HG02623 (cell line): Measurements from ENCODE around the gene CSNK1G3.
"Not testable (repeated sequence)": the region's sequence is repeated elsewhere in the genome, so short reads cannot be mapped to it uniquely, and the experiment has no call there.

Experiments
- ATAC-seq: cut with Tn5 transposase; IDR thresholded peaks from one replicate; pipeline ENCODE4 v1.9.1; 2021; ENCODE audit warnings: moderate library complexity; ENCODE audit not compliant: unreplicated experiment

CSNK1G3 gene

DNA sequence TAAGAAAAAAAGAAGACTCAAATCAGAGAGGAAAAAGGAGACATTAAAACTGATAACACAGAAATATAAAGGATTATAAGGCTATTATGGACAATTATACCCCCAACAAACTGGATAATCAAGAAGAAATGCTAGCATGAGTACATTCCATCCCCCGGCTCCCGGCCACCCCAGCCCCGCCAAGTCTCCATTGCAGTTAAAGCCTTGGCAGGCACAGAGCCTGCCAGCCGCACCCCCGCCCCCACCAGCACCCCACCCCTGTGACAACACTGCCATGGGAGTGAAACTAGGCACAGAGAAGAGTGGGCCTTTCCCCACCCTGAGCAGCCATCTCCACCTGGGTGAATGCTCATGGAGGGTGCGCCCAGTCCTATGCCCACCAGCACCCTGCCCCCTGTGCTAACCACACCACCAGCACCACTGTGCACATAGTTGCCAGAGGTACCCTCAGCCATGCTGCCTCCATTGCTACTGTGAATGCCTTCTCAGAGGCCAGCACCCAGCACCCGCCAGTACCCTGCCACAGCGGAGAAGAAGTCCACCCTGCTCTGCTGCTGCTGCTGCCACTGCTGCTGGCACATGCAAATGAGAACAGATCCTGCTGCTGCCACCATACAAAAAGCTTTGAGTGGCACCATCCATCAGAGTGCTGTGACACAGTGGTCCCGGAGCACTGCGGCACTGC is 117.0 kb downstream of the CSNK1G3 start:
- no peak for ATAC-seq

DNA sequence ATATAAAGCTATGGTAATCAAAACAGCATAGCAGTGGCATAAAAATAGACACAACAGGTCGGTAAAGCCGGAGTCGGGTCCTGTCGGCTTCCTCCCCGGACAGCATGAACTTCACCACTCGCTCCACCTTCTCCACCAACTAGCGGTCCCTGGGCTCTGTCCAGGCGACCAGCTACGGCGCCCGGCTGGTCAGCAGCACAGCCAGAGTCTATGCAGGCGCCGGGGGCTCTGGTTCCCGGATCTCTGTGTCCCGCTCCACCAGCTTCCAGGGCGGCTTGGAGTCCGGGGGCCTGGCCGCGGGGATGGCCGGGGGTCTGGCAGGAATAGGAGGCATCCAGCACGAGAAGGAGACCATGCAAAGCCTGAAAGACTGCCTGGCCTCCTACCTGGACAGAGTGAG is 124.0 kb downstream of the CSNK1G3 start:
- ATAC-seq = no peak

DNA sequence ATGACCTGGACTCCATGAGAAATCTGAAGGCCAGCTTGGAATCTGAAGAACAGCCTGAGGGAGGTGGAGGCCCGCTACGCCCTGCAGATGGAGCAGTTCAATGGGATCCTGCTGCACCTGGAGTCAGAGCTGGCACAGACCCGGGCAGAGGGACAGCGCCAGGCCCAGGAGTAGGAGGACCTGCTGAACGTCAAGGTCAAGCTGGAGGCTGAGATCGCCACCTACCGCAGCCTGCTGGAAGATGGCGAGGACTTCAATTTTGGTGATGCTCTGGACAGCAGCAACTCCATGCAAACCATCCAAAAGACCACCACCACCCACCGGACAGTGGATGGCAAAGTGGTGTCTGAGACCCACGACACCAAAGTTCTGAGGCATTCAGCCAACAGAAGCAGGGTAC is 125.1 kb downstream of the CSNK1G3 start:
- ATAC-seq = not testable (repeated sequence)

DNA sequence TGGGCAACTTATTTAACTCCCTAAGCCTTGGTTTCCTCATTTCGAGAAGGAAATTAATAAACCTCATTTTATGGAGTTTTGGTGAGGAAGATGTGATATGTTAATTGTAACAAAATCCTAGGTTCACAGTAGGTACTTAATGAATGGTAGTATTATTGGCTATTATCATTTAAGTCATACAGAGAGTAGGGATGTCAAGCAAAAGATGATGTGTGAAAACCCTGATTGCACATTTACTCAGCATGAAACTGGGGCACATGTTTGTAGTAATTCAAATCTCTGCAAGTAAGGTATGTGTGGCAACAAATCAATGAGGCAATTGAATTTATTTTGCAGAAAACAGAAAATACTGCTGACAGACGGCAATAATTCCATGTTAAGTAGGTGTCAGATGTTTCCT is 127.3 kb downstream of the CSNK1G3 start:
- ATAC-seq = no peak

DNA sequence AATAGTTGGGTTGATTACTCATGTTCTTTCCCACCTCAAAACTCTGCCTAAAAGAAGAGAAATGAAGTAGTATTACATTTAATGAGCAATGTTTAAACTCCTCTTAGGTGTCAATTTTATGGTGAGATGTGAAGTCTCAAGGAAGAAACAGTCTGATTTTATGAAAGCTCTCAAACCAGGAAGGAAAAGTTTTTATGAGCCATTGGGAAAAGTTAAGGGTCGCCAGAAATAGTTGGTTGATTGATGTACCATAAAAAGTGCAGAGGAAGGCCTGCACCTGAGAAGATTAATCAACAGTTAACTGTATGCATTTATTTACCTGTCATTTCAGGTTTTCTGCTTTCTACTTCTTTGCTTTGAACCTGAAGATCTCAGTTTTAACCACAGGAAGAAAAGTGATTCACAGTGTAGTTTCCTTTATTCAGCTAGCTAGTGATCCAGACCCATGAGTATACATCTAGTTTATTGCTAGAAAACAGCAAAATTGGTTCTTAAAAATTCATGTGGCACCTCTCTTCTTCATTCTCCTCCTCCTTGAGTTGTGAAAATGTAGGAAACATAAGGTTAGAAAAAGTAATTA is 133.1 kb downstream of the CSNK1G3 start:
- no peak for ATAC-seq

DNA sequence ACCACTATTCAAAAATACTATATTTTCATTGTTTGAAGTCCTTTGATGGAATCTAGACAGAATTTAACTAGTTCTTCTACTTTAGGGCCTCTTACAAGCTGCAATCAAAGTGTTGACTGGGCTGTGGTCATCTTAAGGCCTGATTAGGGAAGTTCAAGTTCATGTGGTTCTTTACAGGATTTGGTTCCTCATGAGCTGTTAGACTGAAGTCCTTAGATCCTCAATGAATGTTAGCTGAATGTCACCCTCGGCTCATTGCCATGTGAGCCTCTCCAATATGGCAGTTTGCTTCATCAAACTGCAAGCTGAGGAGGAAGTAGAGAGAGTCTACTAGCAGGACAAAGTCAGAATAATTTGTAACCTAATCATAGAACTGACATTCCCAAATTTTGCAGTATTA is 135.1 kb downstream of the CSNK1G3 start:
- ATAC-seq = no peak

DNA sequence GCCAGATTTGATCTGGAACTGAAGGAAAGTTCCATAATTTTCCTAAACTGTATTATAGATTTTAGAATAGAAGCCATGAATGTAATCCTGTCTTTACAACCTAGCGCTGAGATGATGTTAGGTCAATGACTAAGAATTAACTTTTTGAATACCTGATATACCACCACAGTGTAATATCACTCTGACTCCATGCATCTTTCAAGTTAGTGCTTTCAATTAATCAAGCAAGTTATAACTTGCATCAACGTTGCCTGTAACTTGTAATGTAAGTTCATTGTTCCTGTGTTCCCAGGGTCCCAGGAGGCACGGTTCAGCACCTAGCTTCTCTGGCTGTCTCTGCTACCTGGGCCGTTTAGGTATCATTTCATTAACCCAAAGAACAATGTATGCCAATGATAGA is 139.3 kb downstream of the CSNK1G3 start:
- ATAC-seq = no peak

DNA sequence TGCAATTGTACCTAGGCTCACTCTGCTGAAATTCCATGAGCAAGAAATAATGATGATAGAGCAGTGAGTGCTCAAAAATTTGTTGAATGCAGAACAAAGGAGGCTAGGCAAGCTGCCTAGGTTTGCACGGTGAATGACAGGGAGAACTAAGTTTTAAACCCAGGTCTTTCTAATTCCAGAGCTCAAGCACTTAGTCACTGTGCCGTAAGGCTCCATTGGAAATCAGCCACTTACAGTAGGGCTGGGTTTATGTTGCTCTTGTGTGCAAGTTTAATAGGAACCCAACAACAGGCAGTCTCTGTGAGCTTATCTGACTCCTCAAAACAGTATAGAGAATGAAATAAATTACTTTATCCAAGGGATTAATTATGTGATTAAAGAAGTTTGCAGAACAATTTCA is 147.0 kb downstream of the CSNK1G3 start:
- no peak for ATAC-seq

DNA sequence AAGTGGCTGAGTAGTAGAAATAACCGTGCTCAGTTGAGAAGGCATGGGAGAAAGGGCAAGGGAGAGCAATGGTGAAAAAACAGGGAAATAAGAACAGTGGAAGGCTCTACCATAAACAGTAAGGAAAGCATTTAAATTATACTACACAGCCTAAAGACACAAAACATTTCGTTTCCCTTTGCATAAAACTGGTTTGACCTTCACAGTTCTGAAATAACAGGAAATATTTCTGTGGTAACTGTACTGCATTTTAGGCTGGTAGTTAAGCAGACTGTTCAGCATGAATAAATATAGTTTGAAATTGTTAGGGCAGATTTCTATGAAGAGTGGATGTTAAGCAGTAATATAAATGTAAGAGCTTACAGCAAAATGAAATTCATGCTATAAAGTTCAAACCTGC is 147.5 kb downstream of the CSNK1G3 start:
- ATAC-seq = no peak

DNA sequence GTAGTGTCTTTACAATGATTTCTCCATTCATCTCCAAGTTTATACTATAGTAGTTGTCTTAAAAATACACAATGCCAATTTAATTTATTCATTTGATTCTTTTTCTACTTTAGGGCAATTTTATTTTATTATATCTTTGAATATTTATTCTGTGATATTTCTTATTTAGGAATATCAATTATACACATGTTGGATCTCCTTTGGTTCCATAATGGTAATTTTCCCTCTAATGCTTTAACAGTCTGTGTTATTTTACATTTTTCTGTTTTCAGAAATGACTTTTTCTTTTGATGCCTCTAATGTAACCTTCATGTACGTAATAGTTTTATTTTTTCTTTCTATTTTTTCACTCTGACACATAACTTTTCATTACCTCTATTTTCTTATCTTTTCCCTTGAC is 153.0 kb downstream of the CSNK1G3 start:
- ATAC-seq = no peak

DNA sequence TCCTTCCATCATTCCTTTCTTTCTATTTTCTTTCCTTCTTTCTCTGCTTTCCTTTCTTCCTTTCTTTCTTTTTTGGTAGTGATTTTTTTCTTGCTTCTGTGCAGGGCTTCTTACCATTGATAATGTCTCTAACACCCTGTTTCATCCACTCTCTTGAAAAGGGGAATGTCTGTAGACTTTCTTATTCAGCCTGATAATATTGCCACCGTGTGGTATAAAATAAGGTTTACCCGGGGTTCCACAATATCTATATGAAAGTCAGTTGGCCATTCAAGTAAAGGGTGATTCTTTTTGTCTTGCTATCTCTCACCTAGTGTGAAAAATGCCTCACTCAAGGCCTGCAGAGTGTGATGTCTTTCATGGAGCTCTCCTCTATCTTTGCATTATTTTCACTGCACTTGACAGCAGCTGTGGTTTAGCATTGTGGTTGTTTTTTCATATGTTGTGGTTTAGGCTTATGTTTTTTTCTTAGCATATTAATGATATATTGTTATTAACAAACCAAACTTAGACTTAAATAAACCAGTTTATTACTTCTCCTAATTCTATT is 153.9 kb downstream of the CSNK1G3 start:
- no peak for ATAC-seq
